GM23338 (cell line): ENCODE measurements around the gene COP1. TPM values are rescaled to one million over a fixed set of nuclear protein-coding genes. Genes with fewer than 3 reads are reported as not detected.

Experiments used
- ATAC-seq: fragments of 200-7000 bp; cut with Tn5 transposase; 3 replicates; pipeline ENCODE4 v1.9.1; 2020
- DNase-seq: peaks from one replicate; pipeline ENCODE4 v3.0.0-alpha.2; 2015; ENCODE audit warnings: low spot score
- H2AFZ ChIP-seq: fragments of 200-600 bp; sonication (generic); 2 replicates; pipeline ENCODE4 v1.8.0; 2016; ENCODE audit warnings: antibody characterized with exemption, mild to moderate bottlenecking, moderate library complexity
- H3F3A ChIP-seq: fragments of 200-600 bp; sonication (generic); replicated peaks from 2 replicates; pipeline ENCODE4 v1.8.0; 2017; ENCODE audit warnings: antibody characterized with exemption, mixed run types, low read depth
- H3K27ac ChIP-seq: fragments of 200-600 bp; sonication (generic); 2 replicates; pipeline ENCODE4 v1.6.1; 2016; ENCODE audit warnings: low read depth
- H3K27me3 ChIP-seq: fragments of 200-600 bp; sonication (generic); 2 replicates; pipeline ENCODE4 v1.8.0; 2016; ENCODE audit warnings: mild to moderate bottlenecking, mixed run types, moderate library complexity; ENCODE audit not compliant: insufficient read depth
- H3K36me3 ChIP-seq: fragments of 200-600 bp; sonication (generic); 2 replicates; pipeline ENCODE4 v1.8.0; 2016; ENCODE audit warnings: mild to moderate bottlenecking; ENCODE audit not compliant: insufficient read depth
- H3K4me1 ChIP-seq: fragments of 200-600 bp; sonication (generic); 2 replicates; pipeline ENCODE4 v1.8.0; 2016; ENCODE audit warnings: mild to moderate bottlenecking, moderate library complexity; ENCODE audit not compliant: insufficient read depth
- H3K4me2 ChIP-seq: fragments of 200-600 bp; sonication (generic); 2 replicates; pipeline ENCODE4 v1.7.1; 2017; ENCODE audit warnings: mixed run types
- H3K4me3 ChIP-seq: fragments of 200-600 bp; sonication (generic); 2 replicates; pipeline ENCODE4 v1.6.1; 2016; ENCODE audit warnings: mixed run types
- H3K79me2 ChIP-seq: fragments of 200-600 bp; sonication (generic); replicated peaks from 2 replicates; pipeline ENCODE4 v1.8.0; 2017; ENCODE audit warnings: mild to moderate bottlenecking; ENCODE audit not compliant: insufficient read depth
- H3K9me2 ChIP-seq: fragments of 200-600 bp; sonication (generic); 2 replicates; pipeline ENCODE4 v1.8.0; 2017; ENCODE audit not compliant: insufficient read depth
- H4K20me1 ChIP-seq: fragments of 200-600 bp; sonication (generic); replicated peaks from 2 replicates; pipeline ENCODE4 v1.8.0; 2017; ENCODE audit warnings: mild to moderate bottlenecking; ENCODE audit not compliant: insufficient read depth
- H3K27ac Mint-ChIP-seq: 2 replicates; pipeline ENCODE4 v1.8.0; 2020; ENCODE audit warnings: inconsistent platforms, mild to moderate bottlenecking, moderate library complexity, mixed read lengths
- H3K27me3 Mint-ChIP-seq: 3 replicates; pipeline ENCODE4 v1.8.0; 2022; ENCODE audit warnings: low read depth, mild to moderate bottlenecking, moderate library complexity, mixed read lengths, inconsistent platforms; ENCODE audit not compliant: insufficient read depth, poor library complexity
- H3K36me3 Mint-ChIP-seq: 3 replicates; pipeline ENCODE4 v1.8.0; 2021; ENCODE audit warnings: low read depth, mild to moderate bottlenecking, inconsistent platforms, moderate library complexity, mixed read lengths
- H3K4me1 Mint-ChIP-seq: 3 replicates; pipeline ENCODE4 v1.8.0; 2020; ENCODE audit warnings: mild to moderate bottlenecking, inconsistent platforms, mixed read lengths
- H3K4me3 Mint-ChIP-seq: 3 replicates; pipeline ENCODE4 v1.8.0; 2021; ENCODE audit warnings: moderate library complexity, mild to moderate bottlenecking, inconsistent platforms, mixed read lengths
- H3K9me3 Mint-ChIP-seq: 3 replicates; pipeline ENCODE4 v1.8.0; 2020; ENCODE audit warnings: moderate library complexity, mild to moderate bottlenecking, inconsistent platforms, mixed read lengths
- CREB1 ChIP-seq: fragments of 250-450 bp; sonication (Bioruptor Pico); IDR thresholded peaks from 2 replicates; pipeline ENCODE4 v1.5.0; 2020; ENCODE audit warnings: low read depth, mild to moderate bottlenecking, moderate library complexity
- ETS1 ChIP-seq: IDR thresholded peaks from 2 replicates; pipeline ENCODE4 v1.6.1; 2016; ENCODE audit warnings: antibody characterized with exemption
- EZH2phosphoT487 ChIP-seq: fragments of 200-600 bp; sonication (generic); IDR thresholded peaks from one replicate; pipeline ENCODE4 v1.8.1; 2018; ENCODE audit warnings: antibody characterized with exemption; ENCODE audit not compliant: unreplicated experiment
- NANOG ChIP-seq: IDR thresholded peaks from 2 replicates; pipeline ENCODE4 v1.6.1; 2016; ENCODE audit warnings: antibody characterized with exemption, borderline replicate concordance
- POLR2AphosphoS5 ChIP-seq: IDR thresholded peaks from 2 replicates; pipeline ENCODE4 v1.6.1; 2016; ENCODE audit warnings: antibody characterized with exemption, low read depth
- REST ChIP-seq: IDR thresholded peaks from one replicate; pipeline ENCODE4 v1.6.1; 2018; ENCODE audit warnings: antibody characterized with exemption; ENCODE audit not compliant: unreplicated experiment
- STAT1 ChIP-seq: IDR thresholded peaks from one replicate; pipeline ENCODE4 v1.6.1; 2016; ENCODE audit warnings: antibody characterized with exemption; ENCODE audit not compliant: unreplicated experiment
- ZNF114 ChIP-seq: fragments of 250-450 bp; sonication (Bioruptor Pico); IDR thresholded peaks from 2 replicates; pipeline ENCODE4 v1.5.0; 2020; ENCODE audit warnings: mild to moderate bottlenecking, moderate library complexity
- ZNF331 ChIP-seq: fragments of 250-450 bp; sonication (Bioruptor Pico); IDR thresholded peaks from 2 replicates; pipeline ENCODE4 v1.5.0; 2020; ENCODE audit warnings: low read depth, mild to moderate bottlenecking, moderate library complexity
- polyA plus RNA-seq: library from polyadenylated mRNA; unstranded; fragments of >200 nt; fragmentation: Nextera tagmentation; extraction: Ambion mirVana; gene quantifications from 2 replicates; pipeline ENCODE4 v1.2.1, GENCODE V29; 2016
- total RNA-seq: library from RNA; depleted of rRNA; stranded (reverse); fragments of >200 nt; shearing (Covaris generic); gene quantifications from 2 replicates; pipeline ENCODE4 v1.2.3, GENCODE V29; 2014

COP1 gene
- total and polyA plus RNA-seq, 2 experiments from 2014 or later = 54.0 to 54.9 TPM

- H3K27me3 ChIP-seq = no peaks in the 10 kb centered on the region
- 0 out of 2 replicates have a peak, but pooled peaks cover 3% of the 10 kb centered on the region for H4K20me1 ChIP-seq
- H3K4me3 Mint-ChIP-seq = no peak overlapping the region
- H3K4me1 ChIP-seq = no peaks in the 10 kb centered on the region
- ATAC-seq = no peak
- H3K79me2 ChIP-seq = no peaks in the 10 kb centered on the region
- H2AFZ ChIP-seq = no peak overlapping the region
- DNase-seq = no peak
- no peaks in the 10 kb centered on the region for H3K9me2 ChIP-seq
- no peak overlapping the region for H3K4me3 ChIP-seq
- no peak overlapping the region for H3K27ac Mint-ChIP-seq
- H3K27ac ChIP-seq = no peak overlapping the region
- TF ChIP-seq REST (no peak), ZNF114 (no peak), ZNF331 (CRISPR knock-in tag) (no peak), POLR2AphosphoS5 (no peak), EZH2phosphoT487 (no peak), NANOG (no peak)
- H3K9me3 Mint-ChIP-seq = no peaks in the 10 kb centered on the region
- no peaks in the 10 kb centered on the region for H3K36me3 Mint-ChIP-seq
- no peaks in the 10 kb centered on the region for H3K36me3 ChIP-seq
- no peaks in the 10 kb centered on the region for H3K4me1 Mint-ChIP-seq
- H3K27me3 Mint-ChIP-seq = no peaks in the 10 kb centered on the region
- H3K4me2 ChIP-seq = no peak overlapping the region
- H3F3A ChIP-seq = no peaks in the 10 kb centered on the region
Observed at GRCh38 chr1:176049582-176049981, 157.5 kb downstream of the COP1 start.

GRCh38 chr1:176046926-176047325 is 160.2 kb downstream of the COP1 start:
- Histone ChIP-seq H3F3A (no peaks in the 10 kb centered on the region), H3K36me3 (no peaks in the 10 kb centered on the region), H4K20me1 (0 out of 2 replicates have a peak, but pooled peaks cover 3% of the 10 kb centered on the region), H3K4me1 (no peaks in the 10 kb centered on the region), H3K4me3 (no peak overlapping the region), H3K4me2 (no peak overlapping the region), H2AFZ (no peak overlapping the region), H3K27ac (no peak overlapping the region), H3K27me3 (no peaks in the 10 kb centered on the region), H3K9me2 (no peaks in the 10 kb centered on the region), H3K79me2 (no peaks in the 10 kb centered on the region)
- no peak for ATAC-seq
- H3K4me1 Mint-ChIP-seq = no peaks in the 10 kb centered on the region
- peaks cover 6% of the 10 kb centered on the region; the same call in 2 of the 3 replicates for H3K36me3 Mint-ChIP-seq
- no peak overlapping the region for H3K4me3 Mint-ChIP-seq
- H3K27ac Mint-ChIP-seq = no peak overlapping the region
- DNase-seq = no peak
- TF ChIP-seq CREB1 (CRISPR knock-in tag) = no peak
- TF ChIP-seq POLR2AphosphoS5 = no peak
- TF ChIP-seq ZNF114 = no peak
- no peak for TF ChIP-seq STAT1
- no peak for TF ChIP-seq ETS1
- no peak for TF ChIP-seq NANOG
- no peak for TF ChIP-seq ZNF331 (CRISPR knock-in tag)
- H3K27me3 Mint-ChIP-seq = no peaks in the 10 kb centered on the region
- H3K9me3 Mint-ChIP-seq = no peaks in the 10 kb centered on the region
